ENCODE measurements around the gene IRAG1.

IRAG1 gene

DNA sequence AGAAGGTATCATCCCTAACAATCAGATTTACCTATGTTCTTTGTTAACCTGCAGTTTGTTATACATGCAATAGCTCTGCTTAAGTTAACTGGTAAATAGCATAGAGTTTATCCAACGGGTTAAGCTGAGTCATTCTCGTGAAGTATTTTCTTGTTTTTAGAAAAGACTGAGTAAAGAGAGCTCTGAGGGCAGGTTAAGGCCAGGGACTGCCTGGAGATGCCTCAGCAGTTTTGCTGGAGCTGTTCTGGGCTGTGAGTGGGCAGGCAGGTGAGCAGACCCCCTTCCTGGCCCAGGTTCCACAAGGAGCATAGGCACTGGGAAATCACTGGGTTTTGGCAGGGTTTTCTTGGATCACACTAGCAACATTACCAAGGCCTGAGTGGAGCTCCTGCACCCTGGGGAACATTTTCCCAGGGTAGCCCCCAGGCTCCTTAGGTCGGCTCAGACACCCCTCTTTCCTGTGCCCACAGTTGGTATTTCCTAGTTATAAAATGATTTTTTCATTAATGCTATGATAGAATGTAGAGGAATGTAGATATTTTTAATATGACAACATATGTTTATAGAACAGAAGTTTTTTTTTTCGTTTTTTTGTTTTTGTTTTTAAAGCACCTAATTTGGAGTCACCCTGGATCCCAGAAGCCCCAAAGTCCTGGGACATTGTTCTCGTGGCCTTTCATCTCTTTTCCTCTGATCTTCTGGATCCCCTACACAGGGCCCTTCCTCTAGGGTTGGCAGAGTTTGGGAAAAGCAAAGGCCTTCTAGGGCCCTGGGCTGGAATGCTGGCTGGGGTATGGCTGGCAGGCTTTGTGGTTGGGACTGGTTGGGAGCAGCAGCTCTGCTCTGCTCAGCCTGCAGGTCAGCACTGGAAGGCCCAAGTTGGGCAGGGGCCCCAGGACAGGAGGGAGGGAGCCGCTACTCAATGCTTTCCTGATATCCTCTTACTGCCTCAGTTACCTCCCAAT, 26.7 kb downstream of the IRAG1 start:
- no peak for DNase-seq

DNA sequence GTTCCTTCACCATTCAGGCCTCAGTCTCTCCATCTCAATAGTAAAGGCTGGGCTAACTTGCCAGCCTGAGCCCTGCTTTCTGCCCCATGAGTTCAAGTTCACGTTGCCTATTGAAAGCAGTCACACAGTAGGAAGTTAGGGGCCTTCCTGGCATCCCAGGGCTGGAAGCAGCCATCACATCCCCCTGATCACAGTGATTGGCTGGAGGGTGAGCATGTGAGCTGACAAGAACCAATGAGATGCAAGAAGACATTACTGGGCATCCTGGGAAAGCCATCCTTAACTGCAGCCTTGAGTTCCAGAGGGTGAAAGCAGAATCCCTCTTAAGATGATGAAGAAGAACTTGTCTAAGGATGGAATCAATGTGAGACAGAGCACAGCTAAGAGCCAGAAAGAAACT, 29.1 kb downstream of the IRAG1 start:
- no peak for DNase-seq

- DNase-seq: no peak
Observed at GRCh38 chr11:10663990-10664389, 29.6 kb downstream of the IRAG1 start.

GRCh38 chr11:10663365-10663764, 30.2 kb downstream of the IRAG1 start:
- DNase-seq: no peak

DNA sequence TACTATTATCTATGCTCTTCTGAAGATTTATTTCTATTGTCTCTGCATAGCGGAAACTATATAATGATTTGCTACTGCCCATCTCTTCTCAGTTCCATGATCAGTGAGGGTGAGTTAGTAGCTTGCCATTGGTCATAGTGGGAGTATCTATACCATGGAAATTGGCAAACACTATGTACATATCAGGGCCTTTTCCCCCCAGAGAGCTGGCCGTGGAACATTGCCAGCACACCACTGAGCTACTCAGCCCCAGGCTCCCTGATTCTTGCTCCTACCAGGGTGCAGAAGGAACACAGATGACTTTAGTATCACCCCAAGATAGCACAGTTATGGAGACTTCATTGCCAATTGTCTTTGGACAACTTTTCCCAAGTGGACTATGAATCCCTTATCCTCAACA, 33.2 kb downstream of the IRAG1 start:
- no peak for DNase-seq

DNA sequence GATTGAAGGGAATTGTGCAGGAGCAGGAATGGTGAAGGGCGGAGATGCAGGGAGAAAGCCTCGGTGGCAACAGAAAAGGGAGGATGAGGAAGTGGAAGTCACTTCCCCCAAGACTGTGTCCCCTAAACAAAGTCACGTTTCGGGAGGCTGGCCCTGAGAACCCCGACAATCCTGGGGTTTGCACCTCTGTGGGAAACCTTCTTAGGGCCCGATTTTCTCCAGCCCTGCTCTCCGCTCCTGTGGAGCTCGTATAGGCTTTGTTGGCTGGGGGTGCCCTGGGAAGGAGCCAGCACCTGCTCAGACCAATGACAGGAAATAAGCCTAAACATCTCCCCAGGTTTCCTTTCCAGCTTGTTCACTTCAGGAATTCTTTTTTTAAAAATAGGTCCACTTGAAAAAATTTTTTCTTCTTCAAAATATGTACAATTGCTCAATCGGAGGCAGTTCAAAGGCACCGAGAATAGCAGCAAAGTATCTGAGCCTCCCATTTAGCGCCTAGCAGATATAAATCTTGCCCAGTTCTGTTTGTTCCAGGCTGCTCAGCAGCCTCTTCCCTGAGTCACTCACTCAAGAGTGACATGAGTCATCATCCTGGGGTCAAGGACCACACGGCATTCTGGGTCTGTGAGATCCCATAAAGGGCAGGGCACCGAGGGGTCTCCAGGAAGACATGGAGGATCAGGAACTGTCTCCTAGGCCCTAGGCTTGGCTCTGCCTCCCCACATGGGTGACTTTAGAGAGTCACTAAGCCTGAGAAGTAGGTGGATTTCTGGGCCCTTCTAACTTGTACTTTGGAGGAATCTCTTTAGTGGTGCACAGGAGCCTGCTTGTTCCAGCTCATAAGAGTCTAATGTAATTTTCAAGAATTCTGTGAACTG, 34.0 kb downstream of the IRAG1 start:
- no peak for DNase-seq

DNA sequence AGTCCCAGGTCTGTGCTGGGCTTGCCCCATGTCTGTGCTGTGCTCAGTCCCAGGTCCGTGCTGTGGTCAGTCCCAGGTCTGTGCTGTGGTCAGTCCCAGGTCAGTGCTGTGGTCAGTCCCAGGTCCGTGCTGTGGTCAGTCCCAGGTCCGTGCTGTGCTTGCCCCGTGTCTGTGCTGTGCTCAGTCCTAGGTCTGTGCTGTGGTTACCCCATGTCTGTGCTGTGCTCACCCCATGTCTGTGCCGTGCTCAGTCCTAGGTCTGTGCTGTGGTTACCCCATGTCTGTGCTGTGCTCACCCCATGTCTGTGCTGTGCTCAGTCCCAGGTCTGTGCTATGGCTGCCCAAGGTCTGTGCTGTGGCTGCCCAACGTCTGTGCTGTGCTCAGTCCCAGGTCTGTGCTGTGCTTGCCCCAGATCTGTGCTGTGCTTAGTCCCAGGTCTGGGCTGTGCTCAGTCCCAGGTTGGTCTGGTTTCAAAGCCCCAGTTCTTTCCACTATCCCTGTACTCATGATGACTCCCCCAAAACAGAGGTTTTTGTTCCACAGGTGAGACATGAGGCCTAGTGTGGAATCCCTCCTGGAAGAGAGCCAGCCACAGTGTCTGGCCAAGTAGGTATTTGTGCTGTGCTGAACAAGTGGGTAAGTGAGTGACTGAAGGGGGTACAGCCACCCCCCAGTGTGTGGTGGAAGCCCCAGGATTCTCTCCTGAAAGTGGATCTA, 34.8 kb downstream of the IRAG1 start:
- no peak for DNase-seq

GRCh38 chr11:10657308-10658271, 36.0 kb downstream of the IRAG1 start:
- peak; percentile 40 for DNase-seq

DNA sequence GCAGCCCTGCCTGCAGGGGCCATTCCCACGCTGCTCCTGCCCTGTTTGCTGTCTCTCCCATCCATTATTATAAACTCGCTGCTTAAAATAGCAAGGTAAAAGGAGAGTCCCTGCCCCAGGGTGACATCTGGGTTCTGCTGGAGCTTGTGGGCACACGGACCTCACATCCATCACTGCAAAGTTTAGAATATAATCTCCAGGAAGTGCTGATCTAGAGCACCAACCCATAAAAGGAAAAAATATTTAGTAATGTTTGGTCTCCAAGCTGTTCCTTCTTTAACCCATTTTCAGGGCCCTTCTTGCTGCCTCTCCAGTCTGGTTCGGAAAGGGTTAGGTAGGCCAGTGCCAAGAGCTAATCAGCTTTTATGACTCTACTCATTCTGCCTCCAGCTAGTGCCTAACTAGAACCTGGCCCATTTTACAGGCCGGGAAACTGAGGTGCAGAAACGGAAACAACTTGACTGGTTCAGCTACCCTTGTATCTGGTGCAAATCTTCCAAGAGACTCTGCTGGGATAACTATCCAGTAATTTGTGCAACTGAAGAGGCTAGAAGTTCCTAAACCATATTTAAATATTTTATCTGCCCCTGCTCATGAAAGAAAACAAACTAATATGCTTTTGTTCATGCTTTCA, 37.5 kb downstream of the IRAG1 start:
- DNase-seq: no peak

- no peak for DNase-seq
Observed at GRCh38 chr11:10655227-10655626, 38.3 kb downstream of the IRAG1 start.

DNA sequence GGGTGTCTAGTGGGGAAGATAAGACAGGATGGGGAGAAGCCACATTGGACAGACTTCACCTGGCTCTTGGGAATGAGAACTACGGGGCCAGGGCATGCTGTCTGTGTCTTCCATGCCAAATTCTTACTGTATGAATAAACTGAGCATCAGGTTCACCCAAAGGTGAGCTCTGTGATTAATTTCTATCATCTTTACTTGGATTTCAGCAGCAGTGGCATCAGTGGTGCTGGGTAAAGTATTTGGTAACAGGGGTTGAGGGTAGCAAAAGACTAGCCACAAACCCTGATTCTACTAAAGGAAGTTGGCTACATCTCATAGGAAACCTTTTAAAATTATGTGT, 38.8 kb downstream of the IRAG1 start:
- DNase-seq: no peak

DNA sequence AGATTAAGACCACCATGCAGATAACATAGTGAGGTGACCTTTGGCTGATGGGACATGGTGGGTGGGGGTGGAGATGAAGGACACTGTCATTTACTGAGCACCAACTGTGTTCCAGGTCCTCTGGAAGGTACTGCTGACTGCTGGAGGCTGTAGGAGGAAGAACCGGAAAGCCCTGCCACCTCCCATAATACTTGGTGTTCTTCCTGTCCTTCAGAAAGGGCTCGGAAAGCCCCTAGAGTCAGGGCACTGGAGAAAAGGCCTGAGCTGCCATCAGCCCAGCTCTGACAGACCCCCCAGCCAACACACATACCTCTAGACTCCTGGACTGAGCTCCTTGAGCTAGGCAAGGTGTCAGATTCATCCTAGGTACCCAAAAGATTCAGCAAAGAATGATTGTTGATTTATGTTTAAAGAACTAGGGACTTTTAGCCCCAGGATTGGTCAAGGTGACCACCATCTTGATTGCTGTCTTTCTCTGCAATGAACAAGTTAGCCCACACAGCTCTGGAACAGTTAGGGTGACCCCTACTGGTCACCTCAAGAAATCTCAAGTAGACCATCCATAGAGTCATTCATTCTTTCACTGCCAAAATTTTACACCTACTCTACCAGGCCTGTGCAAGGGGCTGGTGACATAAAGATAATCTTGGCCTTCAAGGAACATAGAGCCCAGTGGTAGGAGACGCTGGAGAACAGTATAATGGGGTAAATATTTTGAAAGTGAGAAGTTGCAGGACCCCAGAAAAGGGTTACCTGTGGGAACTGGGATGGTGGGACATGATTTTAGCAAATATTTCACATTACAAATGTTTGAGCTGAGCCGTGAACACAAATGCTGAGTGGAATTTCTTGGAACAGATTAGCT, 39.4 kb downstream of the IRAG1 start:
- no peak for DNase-seq

GRCh38 chr11:10653261-10653660, 40.3 kb downstream of the IRAG1 start:
- DNase-seq: no peak

GRCh38 chr11:10651656-10652361, 41.7 kb downstream of the IRAG1 start:
- DNase-seq: no peak

- no peak for DNase-seq
Observed at GRCh38 chr11:10650630-10651029, 42.9 kb downstream of the IRAG1 start.

- DNase-seq: no peak
Observed at GRCh38 chr11:10650166-10650565, 43.4 kb downstream of the IRAG1 start.

- DNase-seq: no peak
Observed at GRCh38 chr11:10648871-10649270, 44.7 kb downstream of the IRAG1 start.

DNA sequence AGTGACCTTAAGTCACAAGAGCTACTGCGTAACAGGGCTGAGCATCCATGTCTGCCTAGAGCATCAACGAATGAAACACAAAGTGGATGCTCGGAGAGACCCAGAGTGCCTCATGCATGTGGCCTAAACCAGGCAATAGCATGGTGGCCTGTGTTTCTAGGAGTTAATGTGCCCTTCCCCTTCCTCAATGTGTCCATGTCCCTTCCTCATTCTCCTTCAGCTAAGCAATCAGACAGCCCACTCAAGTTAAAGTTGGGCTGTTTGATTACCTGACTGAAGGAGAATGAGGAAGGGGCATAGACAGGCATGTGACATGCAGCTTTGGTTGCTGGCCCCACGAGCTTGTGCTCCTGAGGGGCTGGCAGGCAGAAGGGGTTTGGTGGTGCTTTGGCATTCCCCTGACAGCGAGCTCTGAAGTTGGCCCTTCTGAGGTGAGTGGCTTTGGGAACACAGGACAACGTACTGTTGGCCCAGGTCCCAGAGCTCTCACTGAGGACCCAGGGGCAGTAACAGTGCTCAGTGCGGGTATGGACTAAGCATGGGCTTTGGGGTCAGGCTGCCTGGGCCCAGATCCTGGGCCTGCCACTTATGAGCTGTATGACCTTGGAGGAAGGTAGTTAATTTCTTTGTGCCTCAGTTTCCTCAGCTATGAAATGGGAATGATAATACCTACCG, 46.7 kb downstream of the IRAG1 start:
- DNase-seq: no peak

DNA sequence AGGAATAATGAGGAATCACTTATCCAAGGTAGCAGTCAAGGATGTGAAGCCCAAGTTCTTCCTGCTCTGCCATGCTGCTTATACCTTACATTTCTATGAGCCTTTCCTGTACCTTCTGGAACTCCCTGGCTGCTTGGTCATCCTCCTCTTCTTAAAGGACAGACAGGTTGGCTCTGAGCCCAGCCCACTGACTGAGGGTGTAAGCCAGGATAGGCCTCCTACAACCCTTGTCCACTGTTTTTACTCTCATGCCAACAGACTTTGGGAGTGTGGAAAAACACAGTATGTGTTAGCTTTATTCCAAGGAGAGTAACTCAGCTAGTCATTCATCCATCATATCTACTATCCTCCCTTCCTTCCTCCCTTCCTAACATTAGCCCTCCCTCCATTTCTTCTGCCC, 47.5 kb downstream of the IRAG1 start:
- DNase-seq: no peak
